Anterior cingulate cortex (tissue), 58 donors: ENCODE results near the gene IFNAR1.
"Not testable (repeated sequence)": the region's sequence is repeated elsewhere in the genome, so short reads cannot be mapped to it uniquely, and the experiment has no call there.

ENCODE experiments used
- DNase-seq, 58 donors: peaks; one replicate each; lab custom pipeline; 2025; lab: John Stamatoyannopoulos, UW

Gene IFNAR1

GRCh38 chr21:33305344-33305671 is 19.5 kb upstream of the IFNAR1 start:
- DNase-seq = no peak

- DNase-seq = no peak
These were observed 18.8 kb upstream of the IFNAR1 start for GRCh38 chr21:33305938-33306337.

- no peak for DNase-seq
These were observed 15.9 kb upstream of the IFNAR1 start for GRCh38 chr21:33308586-33309490.

GRCh38 chr21:33309778-33310177 is 15.0 kb upstream of the IFNAR1 start:
- DNase-seq = no peak

- DNase-seq = no peak
These were observed 12.6 kb upstream of the IFNAR1 start for GRCh38 chr21:33312121-33312520.

GRCh38 chr21:33313183-33313582 is 11.6 kb upstream of the IFNAR1 start:
- DNase-seq = no peak

GRCh38 chr21:33313611-33314010 is 11.2 kb upstream of the IFNAR1 start:
- DNase-seq = no peak

- no peak for DNase-seq
These were observed 10.7 kb upstream of the IFNAR1 start for GRCh38 chr21:33314111-33314510.

- DNase-seq = no peak
These were observed 8.6 kb upstream of the IFNAR1 start for GRCh38 chr21:33315946-33316710.

- no peak for DNase-seq
These were observed 7.6 kb upstream of the IFNAR1 start for GRCh38 chr21:33317145-33317544.

GRCh38 chr21:33317786-33318486 is 6.8 kb upstream of the IFNAR1 start:
- no peak for DNase-seq

- not testable (repeated sequence) for DNase-seq
These were observed 3.8 kb upstream of the IFNAR1 start for GRCh38 chr21:33321005-33321404.

GRCh38 chr21:33323610-33324009 is 1.2 kb upstream of the IFNAR1 start:
- not testable (repeated sequence) for DNase-seq

- peak in 44 of 58 donors; percentile 11 to 77 (median 60) for DNase-seq
These were observed 675 bp downstream of the IFNAR1 start for GRCh38 chr21:33325222-33326067.

- DNase-seq = no peak
These were observed 2.6 kb downstream of the IFNAR1 start for GRCh38 chr21:33327326-33327725.

GRCh38 chr21:33327792-33328433 is 3.1 kb downstream of the IFNAR1 start:
- DNase-seq = no peak

GRCh38 chr21:33330726-33331125 is 6.0 kb downstream of the IFNAR1 start:
- DNase-seq = no peak

GRCh38 chr21:33332143-33332542 is 7.4 kb downstream of the IFNAR1 start:
- no peak for DNase-seq

GRCh38 chr21:33334191-33334590 is 9.4 kb downstream of the IFNAR1 start:
- DNase-seq = no peak

GRCh38 chr21:33334824-33335223 is 10.1 kb downstream of the IFNAR1 start:
- DNase-seq = no peak
